T-helper 2 cell treated with Interferon-gamma antibody and Interleukin-4, amounts not matched to agents 100 ng/mL and 5 ng/mL, for 36 hours (primary cell): Measurements from ENCODE around the gene SETD1A. TPM values are rescaled to one million over a fixed set of nuclear protein-coding genes. Genes with fewer than 3 reads are reported as not detected.
"Not testable (repeated sequence)": the region's sequence is repeated elsewhere in the genome, so short reads cannot be mapped to it uniquely, and the experiment has no call there.

Experiments
- intact Hi-C: fragments of 100-400 bp; cut with micrococcal nuclease; formaldehyde crosslinking; loops from one replicate; pipeline ENCODE4 v1.15.1; 2023
- total RNA-seq: library from RNA; stranded (reverse); gene quantifications from 2 replicates; pipeline ENCODE4 v1.2.3, GENCODE V29; 2022

Gene SETD1A
- total RNA-seq, 1 donor from 2014 or later = 30.2 TPM

DNA sequence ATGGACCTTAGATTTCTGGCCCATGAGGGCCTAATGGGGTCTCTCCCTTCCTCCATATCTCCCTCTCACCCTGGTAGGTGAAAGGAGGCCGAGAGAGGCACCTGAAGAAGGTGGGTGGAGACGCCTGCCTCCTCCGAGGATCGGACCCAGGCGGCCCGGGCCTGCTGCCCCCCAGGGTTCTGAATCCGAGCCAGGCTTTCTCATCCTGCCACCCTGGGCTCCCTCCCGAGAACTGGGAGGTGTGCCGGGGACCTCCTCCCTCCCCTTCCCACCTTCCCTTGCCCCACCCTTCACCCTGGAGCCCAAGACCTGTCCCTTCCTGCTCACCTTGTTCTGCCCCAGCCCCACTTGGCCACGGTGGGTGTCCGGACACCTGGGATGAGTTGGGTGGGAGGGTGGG is 29.2 kb upstream of the SETD1A start:
- intact Hi-C loops = no loop called here

DNA sequence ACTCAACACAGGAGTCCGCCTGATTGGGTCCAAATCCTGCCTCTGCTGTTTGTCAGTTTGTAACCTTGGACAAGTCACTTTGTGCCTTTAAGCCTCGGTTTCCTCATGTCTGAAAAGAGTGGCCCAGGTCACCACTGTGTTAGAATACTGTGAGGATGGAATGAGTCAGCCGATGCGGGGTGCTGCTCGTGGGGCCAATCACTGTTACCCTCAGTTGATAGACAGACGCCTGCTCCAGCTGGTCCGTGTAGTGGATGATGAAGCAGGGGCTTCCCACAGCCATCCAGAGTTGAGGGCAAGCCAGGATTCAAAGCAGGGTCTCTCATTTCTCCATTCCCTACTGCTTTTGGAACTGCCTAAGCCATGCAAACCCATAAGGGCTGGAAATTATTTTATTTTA is 28.4 kb upstream of the SETD1A start:
- intact Hi-C loops = no loop called here

DNA sequence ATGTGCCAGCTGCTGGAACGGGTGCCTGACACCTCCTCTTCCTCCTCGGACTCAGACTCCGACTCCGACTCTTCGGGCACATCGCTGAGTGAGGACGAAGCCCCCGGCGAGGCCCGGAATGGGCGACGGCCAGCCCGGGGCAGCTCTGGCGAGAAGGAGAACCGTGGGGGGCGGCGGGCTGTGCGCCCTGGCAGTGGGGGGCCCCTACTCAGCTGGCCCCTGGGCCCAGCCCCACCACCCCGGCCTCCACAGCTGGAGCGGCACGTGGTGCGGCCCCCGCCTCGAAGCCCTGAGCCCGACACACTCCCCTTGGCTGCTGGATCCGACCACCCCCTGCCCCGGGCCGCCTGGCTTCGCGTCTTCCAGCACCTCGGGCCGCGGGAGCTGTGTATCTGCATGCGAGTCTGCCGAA is 27.4 kb upstream of the SETD1A start:
- intact Hi-C loops = no loop called here

DNA sequence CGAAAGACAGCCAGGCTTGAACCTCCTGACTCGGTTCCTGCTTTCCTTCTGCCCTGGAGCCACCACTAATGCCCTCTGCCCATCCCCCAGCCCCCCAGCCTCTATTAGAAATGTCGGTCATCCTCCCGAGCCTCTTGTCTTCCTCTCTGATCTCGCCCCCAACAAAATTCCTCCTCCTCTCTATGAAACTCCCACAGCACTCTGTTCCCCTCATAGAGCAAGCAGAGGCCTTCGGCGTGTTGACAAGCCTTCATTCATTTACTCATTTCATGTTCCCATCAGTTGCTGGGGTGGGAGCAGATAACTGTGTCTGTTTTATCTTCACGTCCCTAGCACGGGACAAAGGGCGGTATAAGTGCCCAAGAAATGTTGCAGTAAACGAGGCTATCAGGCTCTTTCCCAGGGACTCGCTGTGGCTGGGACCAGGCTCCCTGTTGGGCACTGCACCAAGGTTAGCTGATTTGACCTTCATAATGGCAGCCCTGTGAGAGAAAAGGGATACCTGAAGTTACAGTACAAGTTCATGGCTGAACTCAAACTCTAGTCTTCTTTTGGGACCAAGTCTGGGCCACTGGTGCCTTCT is 26.4 kb upstream of the SETD1A start:
- intact Hi-C loops = no loop called here

DNA sequence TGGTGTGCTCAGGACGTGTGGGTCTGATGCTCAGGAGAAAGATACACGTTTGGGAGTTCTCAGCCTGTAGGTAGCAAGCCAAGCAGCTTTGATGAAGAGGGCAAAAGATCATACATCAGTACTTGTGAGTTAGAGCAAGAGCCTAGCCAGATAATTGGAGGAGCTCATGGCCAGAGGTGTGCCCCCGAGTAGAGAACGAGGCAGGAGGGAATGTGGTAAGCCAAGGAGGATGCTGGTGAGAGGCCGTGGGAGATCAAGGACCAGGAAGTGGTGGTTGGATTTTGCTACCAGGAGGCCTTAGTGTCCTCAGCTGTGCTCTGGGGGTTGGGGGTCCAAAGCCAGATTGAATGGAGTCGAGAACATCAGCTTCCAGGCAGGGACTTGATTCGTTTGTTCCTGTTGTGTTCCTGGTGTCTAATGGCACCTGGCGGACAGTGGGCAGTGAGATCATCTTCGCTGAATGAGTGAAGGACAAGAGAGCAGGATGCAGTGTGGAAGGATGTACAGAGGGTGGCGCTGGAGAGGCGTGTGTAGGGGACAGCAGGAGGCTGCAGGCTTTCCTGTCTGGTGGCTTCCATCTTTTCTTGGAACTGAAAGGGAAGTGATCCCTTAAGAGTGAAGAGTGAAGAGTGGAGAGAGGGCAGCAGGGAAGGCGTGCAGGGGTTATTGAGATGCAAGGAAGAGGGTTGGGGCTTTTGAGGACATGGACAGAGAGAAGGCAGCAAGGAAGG is 22.6 kb upstream of the SETD1A start:
- intact Hi-C loops = no loop called here

DNA sequence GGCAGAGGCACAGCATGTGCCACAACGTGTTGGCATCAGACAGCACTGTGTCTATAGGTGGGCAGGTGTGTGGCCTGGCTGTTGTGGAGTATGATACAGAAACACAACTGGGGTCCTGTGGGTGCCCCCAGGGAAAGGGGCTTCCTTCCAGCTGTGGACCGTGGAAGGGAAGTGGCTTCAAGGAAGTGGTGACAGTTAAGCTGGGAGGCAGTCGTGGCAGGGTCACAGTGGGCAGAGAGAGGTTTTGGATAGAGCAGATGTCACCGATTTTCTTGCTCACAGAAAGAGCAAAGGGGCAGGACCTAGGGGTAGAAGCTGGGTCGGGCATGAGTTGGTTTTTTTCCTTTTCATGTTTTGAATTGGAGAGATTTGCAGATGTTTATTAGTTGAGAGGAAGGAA is 19.9 kb upstream of the SETD1A start:
- intact Hi-C loops = no loop called here

DNA sequence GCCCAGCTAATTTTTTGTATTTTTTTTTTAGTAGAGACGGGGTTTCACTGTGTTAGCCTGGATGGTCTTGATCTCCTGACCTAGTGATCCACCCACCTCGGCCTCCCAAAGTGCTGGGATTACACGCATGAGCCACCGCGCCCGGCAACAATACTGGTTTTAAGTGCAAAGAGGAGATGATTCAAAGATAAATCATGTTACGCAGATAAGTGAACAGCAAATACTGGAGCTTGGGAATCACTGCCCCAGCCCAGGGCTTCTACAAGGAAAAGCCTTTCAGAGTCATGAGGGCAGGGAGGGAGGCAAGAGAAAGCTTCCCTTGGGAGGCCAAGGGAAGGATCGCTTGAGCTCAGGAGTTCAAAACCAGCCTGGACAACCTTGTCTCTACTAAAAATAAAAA is 18.0 kb upstream of the SETD1A start:
- intact Hi-C loops = not testable (repeated sequence)

DNA sequence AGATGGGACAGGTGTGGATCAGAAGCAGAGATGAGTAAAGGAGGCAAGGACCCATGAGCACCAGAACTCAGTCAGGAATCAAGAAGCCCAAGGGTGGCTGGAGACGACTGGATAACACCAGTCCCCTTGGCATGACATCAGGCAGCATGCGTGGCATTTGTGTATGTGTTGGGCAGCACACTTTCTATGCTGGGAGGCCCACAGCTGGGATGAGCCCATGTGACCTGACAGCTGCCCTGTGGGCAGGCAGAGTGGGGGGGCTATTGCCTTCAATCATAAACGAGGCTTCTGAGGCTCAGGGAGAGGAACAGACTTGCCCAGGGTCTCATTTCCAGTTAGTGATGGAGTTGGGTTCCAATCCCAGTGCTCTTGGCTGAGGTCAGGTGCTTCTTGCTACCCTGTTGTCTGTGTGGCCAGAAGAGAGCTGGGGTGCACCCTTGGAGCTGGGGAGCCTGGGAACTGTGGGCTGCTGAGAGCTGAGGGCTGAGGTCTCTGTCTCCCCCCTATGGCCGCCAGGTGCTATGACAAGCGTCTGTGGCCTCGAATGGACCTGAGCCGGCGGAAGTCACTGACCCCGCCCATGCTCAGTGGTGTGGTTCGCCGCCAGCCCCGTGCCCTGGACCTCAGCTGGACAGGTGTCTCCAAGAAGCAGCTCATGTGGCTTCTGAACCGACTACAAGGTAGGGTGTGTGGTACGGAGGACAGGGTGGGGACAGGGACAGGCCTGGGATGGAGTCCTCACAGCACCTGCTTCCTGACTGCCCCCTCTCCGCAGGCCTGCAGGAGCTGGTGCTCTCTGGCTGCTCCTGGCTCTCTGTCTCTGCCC is 15.7 kb upstream of the SETD1A start:
- intact Hi-C loops = loop anchor here (2.0 to 5.0 kb wide), 2 partner anchors 50 to 97 kb away; partner anchors contain the start of gene BCL7C

DNA sequence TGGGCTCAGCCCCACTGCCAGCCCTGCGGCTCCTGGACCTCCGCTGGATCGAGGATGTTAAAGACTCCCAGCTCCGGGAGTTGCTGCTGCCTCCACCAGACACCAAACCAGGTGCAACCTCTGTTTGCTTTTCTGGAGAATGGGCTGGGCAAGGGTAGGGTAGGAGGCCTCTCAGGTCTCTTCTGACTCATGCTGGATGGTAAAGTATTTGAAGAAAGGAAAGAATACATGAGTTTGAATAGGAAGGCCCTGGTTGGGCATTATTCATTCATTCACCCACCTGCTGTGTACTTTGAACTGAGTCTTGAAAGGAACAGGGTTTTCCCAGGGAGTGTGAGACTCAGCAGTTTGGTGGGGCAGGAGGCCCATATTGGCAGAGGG is 15.1 kb upstream of the SETD1A start:
- intact Hi-C loops = loop anchor here (2.0 to 5.0 kb wide), 2 partner anchors 50 to 98 kb away; partner anchors contain the start of gene BCL7C

DNA sequence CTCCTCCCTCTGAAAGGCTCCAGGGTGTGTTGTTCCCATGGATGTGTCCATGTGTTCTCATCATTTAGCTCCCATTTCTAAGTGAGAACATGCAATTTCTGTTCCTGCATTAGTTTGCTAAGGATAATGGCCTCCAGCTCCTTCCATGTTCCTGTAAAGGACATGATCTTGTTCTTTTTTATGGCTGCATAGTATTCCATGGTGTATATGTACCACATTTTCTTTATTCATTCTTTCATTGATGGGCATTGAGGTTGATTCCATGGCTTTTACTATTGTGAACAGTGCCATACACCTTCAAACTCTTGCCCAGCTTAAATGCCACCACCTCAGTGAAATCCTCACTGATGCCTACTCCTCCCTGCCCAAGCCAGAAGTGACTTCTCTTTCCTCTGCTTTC is 13.2 kb upstream of the SETD1A start:
- intact Hi-C loops = loop anchor here (5.0 kb wide), 1 partner anchor 52 kb away; the partner anchor contains the start of gene BCL7C

DNA sequence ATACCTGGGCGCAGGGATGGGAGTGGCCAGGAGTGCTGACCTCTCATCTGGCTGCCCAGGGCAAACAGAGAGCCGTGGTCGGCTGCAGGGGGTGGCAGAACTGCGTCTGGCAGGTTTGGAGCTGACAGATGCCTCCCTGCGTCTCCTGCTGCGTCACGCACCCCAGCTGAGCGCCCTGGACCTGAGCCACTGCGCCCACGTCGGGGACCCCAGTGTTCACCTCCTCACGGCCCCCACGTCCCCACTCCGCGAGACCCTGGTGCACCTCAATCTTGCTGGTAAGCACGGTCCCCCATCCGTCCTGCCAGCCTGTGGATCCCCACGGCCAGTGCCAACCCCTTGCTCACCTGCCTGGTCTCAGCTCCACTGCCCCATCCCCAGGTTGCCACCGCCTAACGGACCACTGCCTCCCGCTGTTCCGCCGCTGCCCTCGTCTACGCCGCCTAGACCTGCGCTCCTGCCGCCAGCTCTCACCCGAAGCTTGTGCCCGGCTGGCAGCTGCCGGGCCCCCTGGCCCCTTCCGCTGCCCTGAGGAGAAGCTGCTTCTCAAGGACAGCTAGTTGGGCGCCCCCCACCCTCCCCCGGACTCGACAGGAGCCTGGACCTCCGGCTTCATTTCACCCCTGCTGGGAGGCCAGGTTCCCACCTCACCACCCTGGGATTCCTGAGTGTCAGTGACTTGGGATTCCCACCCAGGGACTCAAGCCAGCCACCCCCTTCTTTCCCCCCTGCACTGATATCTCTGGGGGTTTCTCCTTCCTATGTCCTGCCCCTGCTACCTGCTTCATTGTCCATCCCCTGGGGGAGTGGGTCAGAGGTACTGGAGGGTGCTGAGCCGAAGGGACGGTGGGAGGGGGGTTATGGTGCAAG is 10.6 kb upstream of the SETD1A start:
- intact Hi-C loops = no loop called here

DNA sequence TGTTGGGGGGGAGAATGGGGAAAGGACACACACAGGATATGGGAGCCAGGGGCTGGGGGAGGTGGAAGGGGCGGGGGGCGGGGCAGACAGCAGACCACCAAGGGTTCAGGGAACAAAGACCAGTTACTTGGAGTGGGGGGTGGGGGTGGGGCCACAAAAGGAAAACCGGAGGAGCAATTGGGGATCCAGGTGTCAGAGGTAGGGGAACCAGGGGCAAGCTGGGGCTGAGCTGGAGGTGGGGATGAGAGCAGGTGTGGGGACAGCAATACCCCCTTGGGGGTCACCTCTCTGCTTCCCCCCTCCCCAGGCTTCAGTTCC is 10.1 kb upstream of the SETD1A start:
- intact Hi-C loops = no loop called here

DNA sequence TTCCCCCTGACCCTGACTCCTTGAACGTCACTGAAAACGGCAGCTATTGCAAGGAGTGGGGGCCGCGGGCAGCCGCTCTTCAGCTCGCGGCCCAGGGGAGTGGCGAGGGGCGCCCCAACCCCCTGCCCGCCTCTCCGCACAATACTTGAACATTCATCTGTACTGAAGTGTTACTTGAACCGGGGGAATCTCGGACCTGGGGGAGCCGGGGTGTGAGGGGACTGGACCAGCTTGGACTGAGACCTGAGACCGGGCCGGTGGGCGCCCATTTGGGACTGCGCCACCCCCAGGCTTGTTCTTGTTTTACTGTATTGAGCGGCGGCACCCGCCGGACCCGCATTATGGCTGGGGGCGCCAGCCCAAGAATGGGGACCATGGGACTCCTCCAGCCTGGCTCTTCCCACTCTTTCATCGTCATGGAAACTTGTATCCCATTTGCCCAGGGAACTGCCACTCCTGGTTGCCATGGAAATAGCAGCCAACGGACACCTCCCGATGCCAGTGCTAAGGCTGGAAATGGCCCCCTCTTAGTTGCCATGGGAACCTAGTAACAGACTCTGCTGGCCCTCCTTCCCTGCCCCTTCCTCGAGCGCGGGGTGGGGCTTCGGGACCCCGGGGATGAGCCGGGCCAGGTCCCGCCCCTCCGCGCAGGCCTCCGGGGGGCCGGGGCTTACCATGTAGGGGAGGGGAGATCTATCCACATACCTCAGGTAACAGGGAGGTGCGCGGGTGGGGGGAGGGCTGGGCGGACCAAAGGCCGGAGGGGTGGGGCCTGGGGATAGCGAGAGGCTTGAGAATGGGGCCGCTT is 9.5 kb upstream of the SETD1A start:
- intact Hi-C loops = loop anchor here (2.0 kb wide), 1 partner anchor 25 kb away; the partner anchor contains the start of gene FBXL19

DNA sequence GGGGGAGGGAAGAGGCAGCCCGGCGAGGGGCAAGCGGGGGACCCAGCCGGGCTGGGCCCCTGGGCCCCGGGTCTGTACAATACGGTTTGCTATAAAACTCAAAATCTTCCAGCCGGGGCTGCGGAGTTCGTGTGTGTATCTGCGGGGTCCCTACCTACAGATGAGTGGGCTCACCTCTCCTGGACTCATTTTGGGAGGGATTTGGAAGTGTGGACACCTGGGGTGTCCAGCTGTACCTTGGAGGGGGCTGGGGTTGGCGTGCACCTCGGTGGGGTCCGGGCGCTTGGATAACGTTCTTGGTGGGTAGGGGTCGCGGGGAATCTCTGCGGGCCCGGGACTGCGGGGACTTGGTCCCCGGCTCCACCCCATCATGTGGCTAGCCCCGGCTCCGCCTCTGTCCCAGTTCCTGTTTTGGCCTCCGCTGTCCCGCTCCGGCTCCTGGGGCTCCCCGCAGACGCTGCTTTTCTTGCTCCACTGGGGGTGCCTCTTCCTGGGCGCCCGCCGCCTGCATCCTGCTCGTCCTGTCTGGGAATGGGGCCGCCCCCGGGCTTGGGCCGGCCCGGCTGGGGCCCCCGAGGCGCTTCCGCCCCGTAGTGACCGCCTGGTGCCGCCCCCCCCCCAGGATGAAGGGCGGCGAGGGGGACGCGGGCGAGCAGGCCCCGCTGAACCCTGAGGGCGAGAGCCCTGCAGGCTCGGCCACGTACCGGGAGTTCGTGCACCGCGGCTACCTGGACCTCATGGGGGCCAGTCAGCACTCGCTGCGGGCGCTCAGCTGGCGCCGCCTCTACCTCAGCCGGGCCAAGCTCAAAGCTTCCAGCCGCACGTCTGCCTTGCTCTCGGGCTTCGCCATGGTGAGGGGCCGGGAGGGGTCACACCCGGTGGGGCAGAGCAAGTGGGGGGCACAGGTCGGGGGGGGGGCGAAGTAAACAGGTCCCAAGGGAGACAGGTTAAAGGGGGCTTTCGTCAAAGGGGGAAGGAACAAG is 8.6 kb upstream of the SETD1A start, which contains the start of gene ORAI3:
Gene ORAI3, plus strand, starts transcription at position 402 of the 983 bp plus-strand sequence. Its CDS starts 222 bp downstream, at position 624.
- intact Hi-C loops = loop anchor here (2.0 kb wide), 1 partner anchor 26 kb away; the partner anchor contains the start of gene FBXL19

DNA sequence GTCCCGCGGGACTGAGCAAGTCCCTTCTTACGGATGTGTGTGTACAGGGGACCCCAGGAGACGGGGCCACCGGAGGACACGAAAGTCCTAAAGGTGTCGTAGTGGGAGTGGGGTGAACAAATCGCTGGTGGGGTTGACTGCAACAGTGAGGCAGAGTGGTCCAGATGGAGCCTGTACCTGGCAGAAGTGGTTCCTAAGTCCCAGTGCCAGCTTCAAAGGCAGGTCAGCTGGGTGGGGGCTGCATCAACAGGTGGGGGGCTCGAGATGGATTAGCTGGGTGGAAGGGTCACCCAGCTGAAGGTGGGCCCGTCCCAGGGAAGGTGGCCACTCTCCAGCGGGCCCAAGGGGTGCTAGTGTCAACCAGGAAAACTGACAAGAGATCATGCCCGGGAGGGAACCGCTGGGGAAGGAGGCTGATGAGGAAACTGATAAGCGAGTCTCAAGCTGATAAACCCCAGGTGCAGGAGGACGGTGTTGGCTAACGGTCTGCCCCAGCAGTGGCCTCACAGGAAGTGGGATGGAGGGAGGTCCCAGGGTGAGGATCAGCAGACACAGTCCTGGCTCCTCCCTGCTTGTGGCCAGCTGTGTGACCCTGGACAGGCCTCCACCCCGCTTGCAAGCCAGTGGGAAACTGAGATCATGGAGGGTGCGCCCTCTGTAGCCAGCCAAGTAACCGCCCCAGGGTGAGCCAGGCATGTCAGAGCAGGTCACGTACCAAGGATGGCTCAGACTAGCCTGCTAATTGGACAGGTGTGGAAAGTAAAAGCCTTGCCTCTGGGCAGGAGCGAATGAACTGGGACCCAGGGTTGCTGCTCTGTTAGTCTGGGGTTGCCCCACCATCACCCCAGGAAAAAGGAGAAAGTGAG is 7.7 kb upstream of the SETD1A start:
- intact Hi-C loops = loop anchor here (2.0 kb wide), 1 partner anchor 27 kb away; the partner anchor contains the start of gene FBXL19

DNA sequence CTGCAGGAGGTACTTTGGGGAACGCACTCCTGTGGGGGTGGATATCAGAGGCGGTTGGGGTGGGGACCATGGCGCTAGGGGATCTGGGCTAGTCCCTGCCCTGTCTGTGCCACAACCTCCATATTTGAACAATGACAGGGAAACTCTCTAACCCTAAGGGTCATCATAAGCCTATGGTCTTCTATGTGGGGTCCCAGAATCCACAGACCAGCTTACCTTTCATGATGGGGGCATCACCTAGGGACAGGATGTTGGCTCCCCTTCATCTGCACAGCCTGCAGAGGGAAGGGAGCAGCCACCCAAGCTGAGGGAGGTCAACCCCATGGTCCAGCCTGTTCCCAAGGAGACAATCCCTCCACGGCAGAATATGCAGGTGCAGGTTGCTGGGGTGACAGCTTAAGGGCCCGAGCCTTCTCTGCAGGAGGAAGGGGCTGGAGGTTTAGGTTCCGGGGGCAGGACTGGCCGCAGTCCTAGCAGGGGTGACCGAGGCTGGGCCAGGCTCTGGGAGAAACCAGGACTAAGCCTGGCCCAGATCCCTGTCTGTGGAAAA is 7.0 kb upstream of the SETD1A start:
- intact Hi-C loops = no loop called here

DNA sequence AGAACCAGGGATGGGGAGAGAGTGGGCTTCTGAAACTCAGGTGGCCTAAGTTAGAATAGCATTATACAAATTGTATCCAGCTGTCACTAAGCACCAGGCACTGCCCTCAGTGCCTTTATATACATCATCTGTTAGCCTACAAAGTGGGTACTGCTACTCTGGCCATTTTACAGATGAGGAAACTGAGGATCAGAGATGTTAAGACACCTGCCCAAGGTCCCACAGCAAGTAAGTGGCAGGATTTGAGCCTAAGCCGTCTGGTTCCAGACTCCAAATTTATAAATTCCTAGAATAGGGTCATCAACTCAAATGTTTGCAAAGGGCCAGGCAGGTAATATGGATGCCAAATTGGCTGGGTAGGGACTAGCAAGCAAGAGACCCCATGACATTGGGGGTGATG is 6.4 kb upstream of the SETD1A start:
- intact Hi-C loops = no loop called here

DNA sequence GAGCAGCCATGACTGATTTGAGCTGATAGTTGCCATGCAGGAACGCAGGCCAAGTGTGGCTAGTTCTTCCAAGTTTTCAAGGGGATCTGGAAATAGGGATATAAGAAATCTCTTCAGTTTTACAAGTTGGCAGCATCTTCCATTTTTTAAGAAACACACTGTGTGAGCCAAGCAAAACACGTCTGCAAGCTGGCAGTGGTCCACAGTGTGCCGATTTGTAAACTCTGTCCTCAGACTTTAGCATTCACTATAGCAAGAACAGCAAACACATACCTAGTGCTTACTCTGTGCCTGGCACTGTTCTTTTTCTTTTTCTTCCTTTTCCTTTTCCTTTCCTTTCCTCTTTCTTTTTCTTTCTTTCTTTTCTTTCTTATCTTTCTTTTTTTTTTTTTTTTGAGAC is 5.8 kb upstream of the SETD1A start:
- intact Hi-C loops = no loop called here
